ENCODE results near the gene SFXN3. TPM values are rescaled to one million over a fixed set of nuclear protein-coding genes. Genes with fewer than 3 reads are reported as not detected.

The SFXN3 gene
- total RNA-seq, 1 experiment from 2014 or later, result 8.5 TPM

DNA sequence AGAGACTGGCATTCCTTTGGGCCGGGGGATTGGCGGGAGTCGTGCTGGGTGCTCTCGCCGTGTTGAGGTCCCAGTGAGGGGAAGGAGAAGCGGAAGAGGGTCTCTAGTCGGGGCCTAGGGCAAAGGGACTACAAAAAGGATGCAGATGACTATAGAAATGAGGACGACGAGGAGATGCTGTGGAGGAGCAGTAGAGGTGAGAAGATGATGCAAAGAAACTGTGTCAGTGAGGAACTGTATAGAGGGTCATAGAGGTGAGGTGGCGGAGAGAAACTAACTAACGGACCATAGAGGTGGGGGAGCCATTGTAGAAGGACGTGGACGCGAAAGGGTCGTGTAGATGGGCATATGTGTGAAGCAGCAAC, 43.4 kb upstream of the SFXN3 start:
- peaks cover 29% of the 10 kb centered on the region; the same call in 1 of the 2 replicates for H3K36me3 ChIP-seq (ENCODE audit: insufficient read depth, low read length)
- peaks cover 46% of the 10 kb centered on the region for H3K79me2 ChIP-seq (ENCODE audit: low read length)
- H4K20me1 ChIP-seq (ENCODE audit: insufficient read depth, low read depth, low read length), result peaks cover 17% of the 10 kb centered on the region
- H3K27me3 ChIP-seq (ENCODE audit: low read length), result no peaks in the 10 kb centered on the region
- peak overlapping the region; percentile 46; the same call in 1 of the 2 replicates for H3K27ac ChIP-seq (ENCODE audit: low read length)
- H3K4me3 ChIP-seq (ENCODE audit: low read length), result peak overlapping the region; percentile 94
- H3K9ac ChIP-seq (ENCODE audit: low read length), result peak overlapping the region; percentile 85
- H3K4me1 ChIP-seq (ENCODE audit: low read length), result peaks cover 32% of the 10 kb centered on the region
- DNase-seq, result no peak
- H2AFZ ChIP-seq (ENCODE audit: low read length), result no peak overlapping the region
- H3K4me2 ChIP-seq (ENCODE audit: low read depth, low read length, poor library complexity, severe bottlenecking), result peak overlapping the region; percentile 89
- H3K9me2 ChIP-seq (replicated peaks; ENCODE audit: insufficient read depth, low read length), result no peaks in the 10 kb centered on the region
- H3K9me3 ChIP-seq (ENCODE audit: low read length), result no peaks in the 10 kb centered on the region

DNA sequence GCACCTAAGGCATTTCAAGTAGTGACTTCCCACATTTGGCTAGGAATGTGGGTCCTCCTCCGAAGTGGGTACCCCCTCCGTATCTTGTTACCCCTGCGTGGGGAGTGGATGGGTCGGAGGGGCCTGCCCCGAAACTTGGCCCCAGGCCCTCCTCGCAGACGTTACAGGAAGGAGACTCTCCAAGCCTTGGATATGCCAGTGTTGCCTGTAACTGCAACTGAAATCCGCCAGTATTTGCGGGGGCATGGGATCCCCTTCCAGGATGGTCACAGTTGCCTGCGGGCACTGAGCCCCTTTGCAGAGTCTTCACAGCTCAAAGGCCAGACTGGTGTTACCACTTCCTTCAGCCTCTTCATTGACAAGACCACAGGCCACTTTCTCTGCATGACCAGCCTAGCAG, 42.9 kb upstream of the SFXN3 start:
- H2AFZ ChIP-seq (ENCODE audit: low read length), result no peak overlapping the region
- H3K4me2 ChIP-seq (ENCODE audit: low read depth, low read length, poor library complexity, severe bottlenecking), result peak overlapping the region; percentile 89
- H3K9me2 ChIP-seq (replicated peaks; ENCODE audit: insufficient read depth, low read length), result no peaks in the 10 kb centered on the region
- no peak for DNase-seq
- H3K27ac ChIP-seq (ENCODE audit: low read length), result peak overlapping the region; percentile 46; the same call in 1 of the 2 replicates
- peaks cover 17% of the 10 kb centered on the region for H4K20me1 ChIP-seq (ENCODE audit: insufficient read depth, low read depth, low read length)
- peaks cover 32% of the 10 kb centered on the region for H3K4me1 ChIP-seq (ENCODE audit: low read length)
- H3K4me3 ChIP-seq (ENCODE audit: low read length), result peak overlapping the region; percentile 94
- peaks cover 46% of the 10 kb centered on the region for H3K79me2 ChIP-seq (ENCODE audit: low read length)
- H3K9me3 ChIP-seq (ENCODE audit: low read length), result no peaks in the 10 kb centered on the region
- H3K36me3 ChIP-seq (ENCODE audit: insufficient read depth, low read length), result peaks cover 29% of the 10 kb centered on the region; the same call in 1 of the 2 replicates
- H3K9ac ChIP-seq (ENCODE audit: low read length), result peak overlapping the region; percentile 85
- no peaks in the 10 kb centered on the region for H3K27me3 ChIP-seq (ENCODE audit: low read length)

DNA sequence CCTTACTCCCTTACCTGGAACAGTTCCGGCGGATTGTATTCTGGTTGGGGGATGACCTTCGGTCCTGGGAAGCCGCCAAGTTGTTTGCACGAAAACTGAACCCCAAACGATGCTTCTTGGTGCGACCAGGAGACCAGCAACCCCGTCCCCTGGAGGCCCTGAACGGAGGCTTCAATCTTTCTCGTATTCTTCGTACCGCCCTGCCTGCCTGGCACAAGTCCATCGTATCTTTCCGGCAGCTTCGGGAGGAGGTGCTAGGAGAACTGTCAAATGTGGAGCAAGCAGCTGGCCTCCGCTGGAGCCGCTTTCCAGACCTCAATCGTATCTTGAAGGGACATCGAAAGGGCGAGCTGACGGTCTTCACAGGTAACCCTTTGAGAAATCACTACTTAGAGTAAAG, 41.9 kb upstream of the SFXN3 start:
- no peak overlapping the region for H3K27ac ChIP-seq (ENCODE audit: low read length)
- peak overlapping the region; percentile 94; the same call in 1 of the 2 replicates for H3K4me3 ChIP-seq (ENCODE audit: low read length)
- H4K20me1 ChIP-seq (ENCODE audit: insufficient read depth, low read depth, low read length), result peaks cover 17% of the 10 kb centered on the region
- no peaks in the 10 kb centered on the region for H3K9me3 ChIP-seq (ENCODE audit: low read length)
- H3K9ac ChIP-seq (ENCODE audit: low read length), result no peak overlapping the region
- peaks cover 32% of the 10 kb centered on the region for H3K4me1 ChIP-seq (ENCODE audit: low read length)
- peaks cover 46% of the 10 kb centered on the region for H3K79me2 ChIP-seq (ENCODE audit: low read length)
- H3K4me2 ChIP-seq (ENCODE audit: low read depth, low read length, poor library complexity, severe bottlenecking), result peak overlapping the region; percentile 89
- peaks cover 29% of the 10 kb centered on the region; the same call in 1 of the 2 replicates for H3K36me3 ChIP-seq (ENCODE audit: insufficient read depth, low read length)
- no peak overlapping the region for H2AFZ ChIP-seq (ENCODE audit: low read length)
- no peaks in the 10 kb centered on the region for H3K9me2 ChIP-seq (replicated peaks; ENCODE audit: insufficient read depth, low read length)
- DNase-seq, result no peak
- H3K27me3 ChIP-seq (ENCODE audit: low read length), result no peaks in the 10 kb centered on the region

DNA sequence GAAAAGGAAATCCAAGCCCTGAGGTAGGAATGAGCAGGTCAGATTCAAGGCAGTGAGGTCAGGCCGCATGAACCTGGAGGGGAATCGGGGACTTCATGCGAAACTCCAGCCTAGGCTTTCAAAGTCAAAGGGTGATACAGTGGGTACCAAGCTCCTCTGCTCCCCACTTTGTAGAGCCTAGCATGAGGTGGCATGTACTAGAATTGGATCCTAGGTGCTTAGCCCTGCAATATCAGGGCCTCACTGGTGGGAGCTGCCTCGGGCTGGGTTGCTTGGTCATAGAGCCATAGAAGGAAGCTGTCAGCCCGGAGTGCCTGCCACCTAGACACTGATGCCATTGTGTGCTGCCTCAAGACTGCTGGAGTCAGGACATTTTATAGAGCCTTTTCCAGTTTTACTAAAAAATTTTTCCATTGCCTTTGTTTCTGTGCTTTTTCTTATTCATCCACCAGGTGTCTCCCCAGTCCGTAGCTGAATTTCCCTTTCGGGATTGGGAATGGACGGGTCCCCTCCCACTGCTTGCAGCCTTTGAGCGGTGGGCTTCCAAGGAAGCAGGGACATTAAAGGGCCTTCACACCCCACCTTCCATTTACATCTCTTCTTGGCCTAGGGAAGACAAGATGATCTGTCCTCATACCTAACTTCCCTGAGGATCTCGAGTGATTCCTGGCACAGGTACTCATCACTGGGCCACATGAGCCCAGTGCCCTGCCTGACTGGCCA, 36.9 kb upstream of the SFXN3 start:
- peaks cover 21% of the 10 kb centered on the region; the same call in 1 of the 2 replicates for H3K36me3 ChIP-seq (ENCODE audit: insufficient read depth, low read length)
- H3K27ac ChIP-seq (ENCODE audit: low read length), result no peak overlapping the region
- H3K79me2 ChIP-seq (ENCODE audit: low read length), result peaks cover 12% of the 10 kb centered on the region
- no peak overlapping the region for H3K4me2 ChIP-seq (ENCODE audit: low read depth, low read length, poor library complexity, severe bottlenecking)
- H3K9me3 ChIP-seq (ENCODE audit: low read length), result no peaks in the 10 kb centered on the region
- H3K4me1 ChIP-seq (ENCODE audit: low read length), result peaks cover 28% of the 10 kb centered on the region
- no peak overlapping the region for H2AFZ ChIP-seq (ENCODE audit: low read length)
- no peaks in the 10 kb centered on the region for H3K27me3 ChIP-seq (ENCODE audit: low read length)
- H3K4me3 ChIP-seq (ENCODE audit: low read length), result no peak overlapping the region
- H3K9me2 ChIP-seq (replicated peaks; ENCODE audit: insufficient read depth, low read length), result no peaks in the 10 kb centered on the region
- no peak overlapping the region for H3K9ac ChIP-seq (ENCODE audit: low read length)
- peaks cover 10% of the 10 kb centered on the region; the same call in 1 of the 2 replicates for H4K20me1 ChIP-seq (ENCODE audit: insufficient read depth, low read depth, low read length)
- peak; percentile 55 for DNase-seq

DNA sequence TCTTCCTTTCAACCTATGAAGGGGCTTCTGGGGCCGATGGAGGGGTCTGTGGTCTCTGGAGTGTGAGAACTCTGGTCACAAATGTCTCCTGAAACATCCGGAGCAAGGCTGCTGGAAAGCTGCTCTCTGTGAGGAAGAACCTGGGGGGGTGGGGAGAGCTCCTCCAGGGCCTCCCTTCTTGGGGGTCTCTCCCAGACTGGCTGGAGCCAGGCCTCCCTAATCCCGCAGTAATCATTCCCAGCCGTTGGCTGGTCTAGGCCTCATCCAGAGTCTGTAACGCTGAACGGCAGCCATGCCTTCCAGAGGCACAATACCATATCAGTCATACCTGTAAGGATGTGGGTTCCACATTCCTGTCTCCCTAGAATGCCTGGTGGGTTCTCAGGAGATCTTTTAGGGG, 35.9 kb upstream of the SFXN3 start:
- no peak overlapping the region for H3K27ac ChIP-seq (ENCODE audit: low read length)
- peaks cover 8% of the 10 kb centered on the region for H3K79me2 ChIP-seq (ENCODE audit: low read length)
- DNase-seq, result peak; percentile 41
- peaks cover 12% of the 10 kb centered on the region; the same call in 1 of the 2 replicates for H3K36me3 ChIP-seq (ENCODE audit: insufficient read depth, low read length)
- H3K9me3 ChIP-seq (ENCODE audit: low read length), result no peaks in the 10 kb centered on the region
- H2AFZ ChIP-seq (ENCODE audit: low read length), result no peak overlapping the region
- H3K9me2 ChIP-seq (replicated peaks; ENCODE audit: insufficient read depth, low read length), result no peaks in the 10 kb centered on the region
- H3K9ac ChIP-seq (ENCODE audit: low read length), result no peak overlapping the region
- no peak overlapping the region for H3K4me2 ChIP-seq (ENCODE audit: low read depth, low read length, poor library complexity, severe bottlenecking)
- H4K20me1 ChIP-seq (ENCODE audit: insufficient read depth, low read depth, low read length), result peaks cover 6% of the 10 kb centered on the region; the same call in 1 of the 2 replicates
- H3K4me3 ChIP-seq (ENCODE audit: low read length), result no peak overlapping the region
- peaks cover 21% of the 10 kb centered on the region for H3K4me1 ChIP-seq (ENCODE audit: low read length)
- H3K27me3 ChIP-seq (ENCODE audit: low read length), result no peaks in the 10 kb centered on the region

DNA sequence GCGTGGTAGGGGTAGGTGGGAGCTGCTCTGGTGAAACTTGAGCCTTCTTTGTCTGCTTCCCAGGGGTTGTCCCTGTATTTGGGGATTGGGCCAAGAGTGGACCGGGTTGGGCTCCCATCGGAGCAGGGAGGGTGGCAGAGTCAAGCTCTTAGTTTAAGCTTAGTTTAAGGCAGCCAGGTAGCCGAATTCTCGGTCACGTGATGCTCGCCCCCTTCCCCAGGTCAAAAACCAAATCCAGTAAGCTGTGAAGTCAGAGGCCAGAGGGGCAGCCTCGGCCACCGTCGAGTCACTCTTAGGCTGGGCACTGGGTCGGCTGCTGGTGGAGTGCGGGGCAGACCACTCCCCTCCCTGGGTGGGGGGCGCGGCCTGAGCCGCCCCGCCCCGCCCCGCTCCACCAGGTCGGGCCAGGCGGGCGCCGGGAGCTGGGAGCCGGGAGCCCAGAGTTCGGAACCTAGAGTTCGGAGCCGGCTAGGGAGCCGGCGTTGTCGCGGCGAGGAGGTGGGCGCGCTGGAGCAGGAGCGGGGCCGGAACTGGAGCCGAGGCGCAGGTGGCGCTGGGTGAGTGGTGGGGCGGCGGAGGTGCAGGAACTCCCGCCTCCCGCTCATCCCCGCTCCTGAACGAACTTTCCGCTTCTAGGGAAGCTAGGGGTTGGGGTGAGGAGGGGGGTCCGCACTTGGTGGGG, 34.2 kb upstream of the SFXN3 start:
- Histone ChIP-seq H3K27me3 (ENCODE audit: low read length) (no peaks in the 10 kb centered on the region), H3K4me2 (ENCODE audit: low read depth, low read length, poor library complexity, severe bottlenecking) (peak overlapping the region; percentile 89), H4K20me1 (ENCODE audit: insufficient read depth, low read depth, low read length) (no peaks in the 10 kb centered on the region), H3K27ac (ENCODE audit: low read length) (peak overlapping the region; percentile 82), H3K9me3 (ENCODE audit: low read length) (no peaks in the 10 kb centered on the region), H3K4me3 (ENCODE audit: low read length) (peak overlapping the region; percentile 94), H3K79me2 (ENCODE audit: low read length) (peaks cover 12% of the 10 kb centered on the region), H3K9me2 (replicated peaks; ENCODE audit: insufficient read depth, low read length) (no peaks in the 10 kb centered on the region), H3K4me1 (ENCODE audit: low read length) (peaks cover 21% of the 10 kb centered on the region), H2AFZ (ENCODE audit: low read length) (peak overlapping the region; percentile 91), H3K9ac (ENCODE audit: low read length) (peak overlapping the region; percentile 93), H3K36me3 (ENCODE audit: insufficient read depth, low read length) (no peaks in the 10 kb centered on the region)
- DNase-seq, result peak; percentile 78

DNA sequence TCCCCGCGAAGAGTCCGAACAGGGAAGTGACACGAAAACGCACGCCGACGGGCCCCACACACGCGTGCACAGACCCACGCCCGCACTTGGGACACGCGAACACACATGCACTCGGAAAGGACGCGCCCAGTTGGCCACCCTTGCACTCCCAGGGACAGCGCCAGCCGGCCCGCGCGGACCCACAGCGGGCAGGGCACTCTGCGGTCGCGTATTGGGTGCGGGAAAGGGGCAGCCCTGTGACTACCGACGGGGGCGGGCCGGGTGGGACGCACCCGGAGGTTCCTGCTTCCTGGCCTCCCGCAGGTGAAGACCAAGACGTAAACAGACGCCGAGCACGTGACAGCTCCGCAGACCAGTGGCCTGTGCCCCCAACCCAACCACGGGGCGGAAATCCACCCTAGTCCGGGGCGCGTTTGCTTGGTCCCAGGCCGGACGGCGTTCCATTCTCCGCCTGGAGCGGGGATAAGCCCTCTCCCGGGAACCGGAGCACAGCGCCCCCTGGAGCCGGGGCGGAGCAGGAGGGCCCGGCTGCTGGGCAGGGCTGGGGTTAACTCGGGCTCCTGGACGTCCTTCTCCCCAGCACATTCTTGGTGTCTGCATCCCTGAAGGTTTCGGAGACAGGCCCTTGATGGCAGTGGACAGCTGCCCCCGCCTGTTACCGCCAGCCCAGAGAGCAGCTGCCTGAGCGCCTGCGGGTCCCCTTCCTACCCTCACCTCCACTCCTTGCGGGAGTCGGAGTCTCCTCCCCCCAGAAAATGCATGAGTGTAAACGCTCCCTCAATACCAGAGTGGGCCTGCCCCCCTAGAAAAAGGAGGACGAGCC, 33.5 kb upstream of the SFXN3 start:
- Histone ChIP-seq H3K4me3 (ENCODE audit: low read length) (peak overlapping the region; percentile 94), H3K9me2 (replicated peaks; ENCODE audit: insufficient read depth, low read length) (no peaks in the 10 kb centered on the region), H3K79me2 (ENCODE audit: low read length) (peaks cover 12% of the 10 kb centered on the region), H3K9me3 (ENCODE audit: low read length) (no peaks in the 10 kb centered on the region), H3K9ac (ENCODE audit: low read length) (peak overlapping the region; percentile 93), H3K36me3 (ENCODE audit: insufficient read depth, low read length) (no peaks in the 10 kb centered on the region), H2AFZ (ENCODE audit: low read length) (peak overlapping the region; percentile 91), H3K4me2 (ENCODE audit: low read depth, low read length, poor library complexity, severe bottlenecking) (peak overlapping the region; percentile 89), H4K20me1 (ENCODE audit: insufficient read depth, low read depth, low read length) (no peaks in the 10 kb centered on the region), H3K27me3 (ENCODE audit: low read length) (no peaks in the 10 kb centered on the region), H3K4me1 (ENCODE audit: low read length) (peaks cover 21% of the 10 kb centered on the region), H3K27ac (ENCODE audit: low read length) (peak overlapping the region; percentile 82)
- DNase-seq, result peak; percentile 88

Measured in Karpas-422 (cell line).